Sigmoid colon (tissue), 7 donors: ENCODE results near the gene MEPCE. TPM values are rescaled to one million over a fixed set of nuclear protein-coding genes. Genes with fewer than 3 reads are reported as not detected.

Experiments used
- DNase-seq: peaks from one replicate; pipeline ENCODE4 v3.0.0-alpha.2; 2019
- H3K27ac ChIP-seq, 4 donors: fragments of 200-600 bp; sonication (generic); one replicate each; pipeline ENCODE4 v1.5.1; 2016 to 2019; ENCODE audit warnings: mild to moderate bottlenecking in 1 of 4
- H3K27me3 ChIP-seq, 3 donors: fragments of 200-600 bp; sonication (generic); one replicate each; pipeline ENCODE4 v1.5.1; 2019; ENCODE audit warnings: mild to moderate bottlenecking in 1 of 3
- H3K36me3 ChIP-seq, 4 donors: fragments of 200-600 bp; sonication (generic); one replicate each; pipeline ENCODE4 v1.5.1; 2016 to 2019
- H3K4me1 ChIP-seq, 4 donors: fragments of 200-600 bp; sonication (generic); one replicate each; pipeline ENCODE4 v1.5.1; 2017 to 2019
- H3K4me3 ChIP-seq, 4 donors: fragments of 200-600 bp; sonication (generic); one replicate each; pipeline ENCODE4 v1.5.1; 2017 to 2019; ENCODE audit warnings: mild to moderate bottlenecking in 2 of 4, moderate library complexity in 1 of 4
- H3K9me3 ChIP-seq, 4 donors: fragments of 200-600 bp in 3 of 4; sonication (generic) in 3 of 4; one replicate each; pipeline versions ENCODE4 v1.5.1 to v1.6.1; 2013 to 2019
- EP300 ChIP-seq, 4 donors: sonication (generic); formaldehyde crosslinking; IDR thresholded peaks; one replicate each; pipeline ENCODE4 v1.6.1; 2017; ENCODE audit warnings: antibody characterized with exemption in 4 of 4
- POLR2A ChIP-seq, 2 donors: fragments of 450-650 bp; IDR thresholded peaks; one replicate each; pipeline ENCODE4 v1.6.1; 2016; ENCODE audit warnings: antibody characterized with exemption in 2 of 2, mild to moderate bottlenecking in 2 of 2, moderate library complexity in 2 of 2
- POLR2AphosphoS5 ChIP-seq, 4 donors: sonication (generic); formaldehyde crosslinking; IDR thresholded peaks; one replicate each; pipeline ENCODE4 v1.6.1; 2017; ENCODE audit warnings: antibody characterized with exemption in 4 of 4
- WGBS, 2 donors: extraction: QIAGEN DNeasy Blood & Tissue Kit; methylation state at CpG; one replicate each; pipeline ENCODE4 v1.1.7; 2013; 5-methylcytosine and 5-hydroxymethylcytosine counted together
- intact Hi-C: fragments of 100-400 bp; cut with DNase I; formaldehyde crosslinking; loops from one replicate; pipeline ENCODE4 v1.15.1; 2023
- polyA plus RNA-seq, 3 donors: library from polyadenylated mRNA; stranded (reverse); fragments of 200-250 nt; gene quantifications; one replicate each; pipeline ENCODE4 v1.2.3, GENCODE V29; 2013
- total RNA-seq, 4 donors: library from RNA; depleted of rRNA; stranded (reverse); fragments of >200 nt; gene quantifications; one replicate each; pipeline ENCODE4 v1.1.0, GENCODE V29; 2016
- TF ChIP-seq, protein P1 (sequence below), 4 experiments: fragments of 450-650 bp in 3 of 4; fragments of 200-600 bp in 1 of 4; IDR thresholded peaks; one replicate each; pipeline ENCODE4 v1.5.1; 2016 to 2019; ENCODE audit warnings: antibody characterized with exemption in 4 of 4, mild to moderate bottlenecking in 3 of 4, moderate library complexity in 2 of 4
- donor health status: healthy with polysubstance abuse.
- donor health status: Bipolar disorder and iron deficiency.
- donor health status: healthy.

MEPCE gene
- total and polyA plus RNA-seq, 7 donors, result 18.0 to 32.1 (median 24.9) TPM

DNA sequence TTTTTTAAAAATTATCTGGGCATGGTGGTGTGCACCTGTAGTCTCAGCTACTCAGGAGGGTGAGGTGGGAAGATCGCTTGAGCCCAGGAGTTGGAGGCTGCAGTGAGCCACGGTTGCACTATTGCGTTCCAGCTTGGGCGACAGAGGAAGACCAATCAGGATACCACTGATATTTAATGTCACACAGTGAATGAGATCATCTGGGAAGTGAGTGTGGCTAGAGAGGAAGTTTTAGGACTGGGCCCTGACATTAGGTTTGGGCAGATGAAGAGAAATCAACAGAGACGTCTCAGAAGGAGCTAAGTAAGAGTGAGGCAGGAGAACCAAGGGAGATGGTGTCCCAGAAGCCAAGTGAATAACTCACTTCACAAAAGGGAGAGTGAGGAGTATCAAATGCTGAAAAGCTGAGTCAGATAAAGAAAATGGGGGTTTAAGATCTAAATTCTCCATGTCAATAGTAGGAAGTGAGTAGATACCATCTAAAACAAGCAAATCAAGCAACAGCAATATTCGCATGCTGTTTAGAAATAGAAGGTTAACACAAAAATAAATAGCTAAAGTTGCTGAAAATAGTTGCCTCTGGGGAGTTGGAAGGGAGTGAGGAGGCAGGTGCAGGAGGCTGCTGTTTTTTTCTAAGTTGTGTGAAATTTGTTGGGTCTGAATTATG is 44.9 kb upstream of the MEPCE start:
- no peak for TF ChIP-seq POLR2AphosphoS5 (IDR thresholded peaks at IDR 0.05)
- no peak for TF ChIP-seq EP300 (IDR thresholded peaks at IDR 0.05)
- TF ChIP-seq POLR2A (IDR thresholded peaks at IDR 0.05), result no peak
- TF ChIP-seq, protein P1, sequence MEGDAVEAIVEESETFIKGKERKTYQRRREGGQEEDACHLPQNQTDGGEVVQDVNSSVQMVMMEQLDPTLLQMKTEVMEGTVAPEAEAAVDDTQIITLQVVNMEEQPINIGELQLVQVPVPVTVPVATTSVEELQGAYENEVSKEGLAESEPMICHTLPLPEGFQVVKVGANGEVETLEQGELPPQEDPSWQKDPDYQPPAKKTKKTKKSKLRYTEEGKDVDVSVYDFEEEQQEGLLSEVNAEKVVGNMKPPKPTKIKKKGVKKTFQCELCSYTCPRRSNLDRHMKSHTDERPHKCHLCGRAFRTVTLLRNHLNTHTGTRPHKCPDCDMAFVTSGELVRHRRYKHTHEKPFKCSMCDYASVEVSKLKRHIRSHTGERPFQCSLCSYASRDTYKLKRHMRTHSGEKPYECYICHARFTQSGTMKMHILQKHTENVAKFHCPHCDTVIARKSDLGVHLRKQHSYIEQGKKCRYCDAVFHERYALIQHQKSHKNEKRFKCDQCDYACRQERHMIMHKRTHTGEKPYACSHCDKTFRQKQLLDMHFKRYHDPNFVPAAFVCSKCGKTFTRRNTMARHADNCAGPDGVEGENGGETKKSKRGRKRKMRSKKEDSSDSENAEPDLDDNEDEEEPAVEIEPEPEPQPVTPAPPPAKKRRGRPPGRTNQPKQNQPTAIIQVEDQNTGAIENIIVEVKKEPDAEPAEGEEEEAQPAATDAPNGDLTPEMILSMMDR (IDR thresholded peaks at IDR 0.05), result no peak
- Histone ChIP-seq H3K9me3 (no peaks in the 10 kb centered on the region), H3K4me3 (no peak overlapping the region), H3K27me3 (peaks cover 0 to 2% (median 0%) of the 10 kb centered on the region in 3 donors), H3K4me1 (no peaks in the 10 kb centered on the region), H3K27ac (peak overlapping the region in 1 of 4 donors; percentile 0), H3K36me3 (no peaks in the 10 kb centered on the region)
- no peak for DNase-seq
- intact Hi-C loops, result no loop called here
- WGBS, 2 donors, result 78 to 86% methylated on average over 6 of the region's 6 CpGs

DNA sequence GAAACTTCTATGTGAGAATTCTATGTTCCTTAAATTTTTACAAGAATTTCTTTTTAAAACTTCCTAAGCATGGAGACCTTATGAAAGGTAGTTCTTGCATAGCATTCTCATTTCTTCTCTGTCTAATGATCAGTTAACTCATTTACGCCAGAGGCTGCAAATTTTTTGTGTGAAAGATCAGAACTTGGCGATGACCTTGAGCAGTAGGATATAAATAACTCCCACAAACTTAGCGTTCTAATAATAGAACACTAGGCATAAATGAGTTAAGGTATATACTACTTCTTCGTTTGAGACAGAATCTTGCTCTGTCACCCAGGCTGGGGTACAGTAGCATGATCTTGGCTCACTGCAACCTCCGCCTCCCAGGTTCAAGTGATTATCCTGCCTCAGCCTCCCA is 42.7 kb upstream of the MEPCE start:
- no peaks in the 10 kb centered on the region for H3K36me3 ChIP-seq
- H3K27me3 ChIP-seq, result peaks cover 0 to 4% (median 0%) of the 10 kb centered on the region in 3 donors
- H3K27ac ChIP-seq, result no peak overlapping the region
- no peaks in the 10 kb centered on the region for H3K9me3 ChIP-seq
- H3K4me1 ChIP-seq, result no peaks in the 10 kb centered on the region
- 75 to 85% methylated on average over 5 of the region's 5 CpGs for WGBS, 2 donors
- TF ChIP-seq POLR2A (IDR thresholded peaks at IDR 0.05) (no peak), POLR2AphosphoS5 (IDR thresholded peaks at IDR 0.05) (no peak), EP300 (IDR thresholded peaks at IDR 0.05) (no peak)
- no peak overlapping the region for H3K4me3 ChIP-seq
- intact Hi-C loops, result no loop called here
- DNase-seq, result no peak

DNA sequence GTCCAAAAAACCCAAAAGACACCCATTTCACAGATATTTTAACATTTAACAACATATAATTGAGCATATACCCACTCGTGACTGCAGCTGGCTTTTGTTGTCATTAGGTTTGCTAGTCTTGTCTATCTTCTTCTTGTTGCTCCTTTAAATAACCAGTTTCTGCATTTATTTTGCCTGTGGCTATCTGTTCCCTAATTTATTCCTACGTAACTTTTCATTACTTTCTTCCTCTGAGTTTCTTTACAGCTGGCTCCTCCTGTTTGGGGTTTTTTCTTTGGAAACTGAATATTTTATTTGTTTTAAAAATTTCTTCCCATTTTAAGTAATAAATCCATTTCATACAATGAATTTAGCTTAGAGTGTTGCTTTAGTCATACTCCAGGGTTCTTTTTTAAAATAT is 41.9 kb upstream of the MEPCE start:
- Histone ChIP-seq H3K9me3 (no peaks in the 10 kb centered on the region), H3K27me3 (peaks cover 0 to 4% (median 0%) of the 10 kb centered on the region in 3 donors)
- WGBS, 2 donors, result 80 to 86% methylated on average over 2 of the region's 2 CpGs

DNA sequence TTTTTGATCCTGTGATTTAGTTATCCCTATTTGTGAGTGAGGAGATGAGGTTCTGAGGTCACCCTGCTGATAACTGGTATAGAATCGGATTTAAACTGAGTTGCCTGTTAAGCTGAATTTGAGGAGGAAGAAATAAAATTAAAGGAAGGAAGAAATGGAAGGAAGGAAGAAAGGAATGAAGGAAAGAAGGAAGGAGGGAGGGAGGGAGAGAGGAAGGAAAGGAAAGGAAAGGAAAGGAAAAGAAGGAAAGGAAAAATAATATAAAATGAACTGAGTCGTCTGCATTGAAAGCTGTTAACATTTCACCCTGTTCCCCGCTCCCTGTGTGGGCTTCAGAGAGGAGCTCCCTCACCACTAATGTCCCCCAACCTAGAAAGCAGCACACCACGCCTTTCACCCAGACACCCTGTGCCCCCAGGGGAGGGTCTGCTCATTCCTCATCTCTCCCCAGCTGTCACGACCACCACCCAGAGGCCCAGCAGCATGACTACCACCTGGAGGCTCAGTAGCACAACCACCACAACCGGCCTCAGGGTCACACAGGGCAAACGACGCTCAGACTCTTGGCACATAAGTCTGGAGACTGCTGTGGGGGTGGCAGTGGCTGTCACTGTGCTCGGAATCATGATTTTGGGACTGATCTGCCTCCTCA is 40.1 kb upstream of the MEPCE start:
- TF ChIP-seq EP300 (IDR thresholded peaks at IDR 0.05), result no peak
- TF ChIP-seq, protein P1 (IDR thresholded peaks at IDR 0.05), result no peak
- TF ChIP-seq POLR2AphosphoS5 (IDR thresholded peaks at IDR 0.05), result no peak
- no peak for TF ChIP-seq POLR2A (IDR thresholded peaks at IDR 0.05)
- Histone ChIP-seq H3K27me3 (peaks cover 0 to 4% (median 0%) of the 10 kb centered on the region in 3 donors), H3K4me1 (no peaks in the 10 kb centered on the region), H3K27ac (no peak overlapping the region), H3K36me3 (no peaks in the 10 kb centered on the region), H3K9me3 (no peaks in the 10 kb centered on the region), H3K4me3 (no peak overlapping the region)
- intact Hi-C loops, result no loop called here
- DNase-seq, result peak; percentile 37
- WGBS, 2 donors, result 71 to 75% methylated on average over 9 of the region's 9 CpGs

More for the DNA sequence above, 41.9 kb upstream of the MEPCE start:
- H3K4me3 ChIP-seq, result no peak overlapping the region
- H3K27ac ChIP-seq, result no peak overlapping the region
- intact Hi-C loops, result no loop called here
- H3K4me1 ChIP-seq, result no peaks in the 10 kb centered on the region
- no peak for TF ChIP-seq POLR2AphosphoS5 (IDR thresholded peaks at IDR 0.05)
- TF ChIP-seq, protein P1 (IDR thresholded peaks at IDR 0.05), result no peak
- no peak for TF ChIP-seq EP300 (IDR thresholded peaks at IDR 0.05)
- TF ChIP-seq POLR2A (IDR thresholded peaks at IDR 0.05), result no peak
- H3K36me3 ChIP-seq, result no peaks in the 10 kb centered on the region
- DNase-seq, result no peak

DNA sequence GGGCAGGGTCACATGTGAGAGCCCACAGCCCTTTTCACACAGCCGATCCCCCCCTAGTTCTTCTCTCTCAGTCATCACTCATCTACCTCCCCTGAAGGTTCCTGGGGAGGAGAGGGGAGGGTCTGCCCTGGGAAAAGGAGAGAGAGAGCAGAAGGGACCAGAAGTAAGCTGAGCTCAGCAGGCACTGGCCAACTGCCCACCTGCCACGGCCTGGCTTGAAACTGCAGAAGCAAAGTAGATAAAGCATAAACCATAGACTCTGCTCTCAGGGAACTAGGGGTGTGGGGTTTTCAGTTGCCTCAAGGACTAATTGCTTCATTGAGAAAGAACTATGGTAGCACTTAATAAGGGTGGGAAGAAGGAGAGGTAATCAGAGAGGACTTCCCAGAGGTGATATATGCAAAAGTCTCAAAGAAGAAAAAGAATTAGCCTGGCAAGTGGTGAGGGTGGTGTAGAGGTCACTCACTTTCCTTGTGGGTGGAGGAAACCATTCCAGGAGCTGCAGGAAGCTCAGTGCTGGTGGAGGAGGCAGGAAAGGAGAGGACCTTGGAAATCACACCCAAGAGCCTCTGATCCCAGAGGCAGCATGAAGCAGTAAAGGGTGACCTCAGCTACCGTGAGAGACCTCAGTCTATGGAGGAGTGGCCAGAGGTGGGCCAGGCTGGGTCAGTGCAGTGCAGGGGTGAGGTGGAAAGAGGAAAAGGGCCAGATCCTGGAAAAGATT is 39.2 kb upstream of the MEPCE start:
- intact Hi-C loops, result no loop called here
- Histone ChIP-seq H3K27me3 (peaks cover 0 to 4% (median 0%) of the 10 kb centered on the region in 3 donors), H3K9me3 (no peaks in the 10 kb centered on the region), H3K4me1 (no peaks in the 10 kb centered on the region), H3K4me3 (no peak overlapping the region), H3K27ac (no peak overlapping the region), H3K36me3 (no peaks in the 10 kb centered on the region)
- DNase-seq, result no peak
- WGBS, 2 donors, result 54 to 74% methylated on average over 3 of the region's 3 CpGs
- no peak for TF ChIP-seq POLR2AphosphoS5 (IDR thresholded peaks at IDR 0.05)
- TF ChIP-seq, protein P1 (IDR thresholded peaks at IDR 0.05), result no peak
- TF ChIP-seq EP300 (IDR thresholded peaks at IDR 0.05), result no peak
- no peak for TF ChIP-seq POLR2A (IDR thresholded peaks at IDR 0.05)
